H1 (cell line): ENCODE measurements around the gene MED12L. TPM values are rescaled to one million over a fixed set of nuclear protein-coding genes. Genes with fewer than 3 reads are reported as not detected.

Experiments used
- CTCF ChIA-PET: fragments of 300-600 bp; sonication (Branson Sonifier 250); formaldehyde crosslinking; loops from one replicate; lab custom pipeline; 2021; ENCODE audit not compliant: partially characterized antibody; lab: Charles Lee
- POLR2A ChIA-PET: fragments of 300-600 bp; sonication (Branson Sonifier 250); formaldehyde crosslinking; loops from one replicate; lab custom pipeline; 2021; ENCODE audit warnings: inconsistent platforms; ENCODE audit not compliant: partially characterized antibody; lab: Charles Lee
- DNase-seq, 2 experiments: peaks; one replicate each; pipeline versions ENCODE4 v3.0.0 to v3.0.0-alpha.2; 2010 to 2022; ENCODE audit warnings: low spot score in 2 of 2, low read depth in 1 of 2, mixed read lengths in 1 of 2
- FAIRE-seq: peaks from 2 replicates; lab custom pipeline; 2011; peaks lifted over from hg19 to GRCh38; lab: Jason Lieb, UNC
- H2AFZ ChIP-seq: 2 replicates; pipeline ENCODE4 v1.8.1; 2012; ENCODE audit warnings: low read length, inconsistent platforms
- H2AK5ac ChIP-seq: 2 replicates; pipeline ENCODE4 v1.6.1; 2013; ENCODE audit warnings: low read depth, low read length
- H2BK120ac ChIP-seq: replicated peaks from 2 replicates; pipeline ENCODE3; 2013; ENCODE audit warnings: low read depth, low read length, inconsistent platforms
- H2BK12ac ChIP-seq: 2 replicates; pipeline ENCODE4 v1.6.1; 2013; ENCODE audit warnings: low read depth, low read length
- H2BK15ac ChIP-seq: 2 replicates; pipeline ENCODE4 v1.6.1; 2013; ENCODE audit warnings: low read length
- H2BK20ac ChIP-seq: 2 replicates; pipeline ENCODE4 v1.6.1; 2013; ENCODE audit warnings: low read length
- H2BK5ac ChIP-seq: 2 replicates; pipeline ENCODE4 v1.6.1; 2013; ENCODE audit warnings: low read depth, low read length
- H3K14ac ChIP-seq: 2 replicates; pipeline ENCODE4 v1.6.1; 2013; ENCODE audit warnings: inconsistent platforms; ENCODE audit not compliant: insufficient read length
- H3K18ac ChIP-seq: 2 replicates; pipeline ENCODE4 v1.6.1; 2013; ENCODE audit warnings: low read length; ENCODE audit errors: extremely low read depth
- H3K23ac ChIP-seq: 2 replicates; pipeline ENCODE4 v1.6.1; 2013; ENCODE audit warnings: inconsistent platforms; ENCODE audit not compliant: insufficient read length
- H3K23me2 ChIP-seq: 2 replicates; pipeline ENCODE4 v1.6.1; 2013; ENCODE audit warnings: low read depth, low read length
- H3K27ac ChIP-seq: 2 replicates; pipeline ENCODE4 v1.6.1; 2011; ENCODE audit warnings: low read depth, low read length, inconsistent platforms
- H3K27me3 ChIP-seq, 4 experiments: replicated peaks in 1 of 4; 1 replicate in 1 of 4; 2 replicates in 3 of 4; pipeline versions ENCODE4 v1.6.1 to v1.8.1; 2011 to 2013; ENCODE audit warnings: low read length in 3 of 4, mild to moderate bottlenecking in 3 of 4, inconsistent platforms in 2 of 4, mixed read lengths in 2 of 4, moderate library complexity in 1 of 4; ENCODE audit not compliant: control insufficient read depth in 3 of 4, insufficient read depth in 3 of 4; ENCODE audit errors: extremely low read depth in 1 of 4
- H3K36me3 ChIP-seq, 4 experiments: 2 replicates each; pipeline versions ENCODE4 v1.6.1 to v1.8.1; 2011 to 2013; ENCODE audit warnings: mild to moderate bottlenecking in 4 of 4, low read length in 3 of 4, moderate library complexity in 2 of 4, control low read depth in 1 of 4, inconsistent platforms in 1 of 4; ENCODE audit not compliant: insufficient read depth in 4 of 4, control insufficient read depth in 2 of 4
- H3K4ac ChIP-seq: replicated peaks from 2 replicates; pipeline ENCODE3; 2013; ENCODE audit warnings: low read length, low read depth, mixed read lengths, inconsistent platforms; ENCODE audit not compliant: insufficient read length
- H3K4me1 ChIP-seq, 4 experiments: replicated peaks in 1 of 4; 1 replicate in 1 of 4; 2 replicates in 3 of 4; pipeline versions ENCODE4 v1.6.1 to v1.8.1; 2011 to 2013; ENCODE audit warnings: low read length in 3 of 4, inconsistent platforms in 2 of 4, mixed read lengths in 1 of 4; ENCODE audit not compliant: insufficient read depth in 4 of 4, control insufficient read depth in 3 of 4
- H3K4me2 ChIP-seq, 2 experiments: 2 replicates each; pipeline versions ENCODE4 v1.6.1 to v1.8.1; 2011 to 2013; ENCODE audit warnings: low read depth in 2 of 2, low read length in 2 of 2, control low read depth in 1 of 2, inconsistent platforms in 1 of 2, mild to moderate bottlenecking in 1 of 2; ENCODE audit not compliant: insufficient read depth in 1 of 2
- H3K4me3 ChIP-seq, 4 experiments: fragments of 200-600, 300-600 bp in 1 of 4; sonication (generic), shearing (Covaris generic), sonication (Bioruptor Twin) in 1 of 4; 2 replicates each; pipeline versions ENCODE4 v1.5.1 to v1.8.1; 2011 to 2016; ENCODE audit warnings: low read length in 4 of 4, low read depth in 3 of 4, control low read depth in 2 of 4, inconsistent platforms in 2 of 4, mild to moderate bottlenecking in 2 of 4, mixed read lengths in 1 of 4, moderate library complexity in 1 of 4; ENCODE audit not compliant: insufficient read depth in 2 of 4; ENCODE audit errors: extremely low read depth in 1 of 4
- H3K56ac ChIP-seq: replicated peaks from 2 replicates; pipeline ENCODE3; 2013; ENCODE audit warnings: low read depth, mild to moderate bottlenecking, mixed read lengths, low read length, inconsistent platforms; ENCODE audit not compliant: insufficient read length
- H3K79me1 ChIP-seq: 2 replicates; pipeline ENCODE4 v1.6.1; 2013; ENCODE audit warnings: low read depth, low read length, control low read depth
- H3K79me2 ChIP-seq, 2 experiments: 2 replicates each; pipeline versions ENCODE4 v1.6.1 to v1.8.1; 2012 to 2013; ENCODE audit warnings: low read length in 2 of 2, mild to moderate bottlenecking in 2 of 2, inconsistent platforms in 1 of 2; ENCODE audit not compliant: insufficient read depth in 2 of 2, control insufficient read depth in 1 of 2
- H3K9ac ChIP-seq, 4 experiments: replicated peaks in 1 of 4; 1 replicate in 1 of 4; 2 replicates in 3 of 4; pipeline versions ENCODE4 v1.6.1 to v1.8.1; 2011 to 2013; ENCODE audit warnings: low read depth in 3 of 4, low read length in 3 of 4, control low read depth in 2 of 4, mild to moderate bottlenecking in 2 of 4, moderate library complexity in 2 of 4, inconsistent platforms in 1 of 4; ENCODE audit errors: extremely low read depth in 1 of 4
- H3K9me3 ChIP-seq, 2 experiments: 2 replicates each; pipeline versions ENCODE4 v1.6.1 to v1.8.1; 2012 to 2013; ENCODE audit warnings: mild to moderate bottlenecking in 2 of 2, moderate library complexity in 2 of 2, control low read depth in 1 of 2, inconsistent platforms in 1 of 2, low read depth in 1 of 2, low read length in 1 of 2, mixed read lengths in 1 of 2; ENCODE audit not compliant: insufficient read depth in 2 of 2
- H4K20me1 ChIP-seq, 2 experiments: replicated peaks in 1 of 2; 2 replicates each; pipeline versions ENCODE3 to v1.8.1; 2011 to 2013; ENCODE audit warnings: inconsistent platforms in 2 of 2, low read length in 2 of 2, mild to moderate bottlenecking in 1 of 2; ENCODE audit not compliant: insufficient read depth in 2 of 2, control insufficient read depth in 1 of 2
- H4K5ac ChIP-seq: 2 replicates; pipeline ENCODE4 v1.6.1; 2013; ENCODE audit warnings: low read length, low read depth, mixed read lengths, inconsistent platforms; ENCODE audit not compliant: insufficient read length
- H4K8ac ChIP-seq: 2 replicates; pipeline ENCODE4 v1.8.0; 2013; ENCODE audit warnings: mild to moderate bottlenecking, moderate library complexity, low read length, inconsistent platforms; ENCODE audit not compliant: insufficient read depth; ENCODE audit errors: extremely low read depth
- H4K91ac ChIP-seq: replicated peaks from 2 replicates; pipeline ENCODE3; 2013; ENCODE audit warnings: low read length, mixed read lengths, inconsistent platforms; ENCODE audit not compliant: insufficient read length
- CBX8 ChIP-seq: fragments of 300-800, 300-1000 bp; sonication (generic); IDR thresholded peaks from 2 replicates; pipeline ENCODE4 v1.7.1; 2016; ENCODE audit warnings: low read depth, low read length, borderline replicate concordance
- CTBP2 ChIP-seq: IDR thresholded peaks from 2 replicates; pipeline ENCODE4 v1.7.0; 2011; ENCODE audit warnings: borderline replicate concordance, mild to moderate bottlenecking, moderate library complexity, mixed read lengths, low read length; ENCODE audit not compliant: insufficient read depth, insufficient read length
- HDAC2 ChIP-seq, 2 experiments: fragments of 300-600 bp in 1 of 2; sonication (generic) in 1 of 2; IDR thresholded peaks; 2 replicates each; pipeline ENCODE4 v1.6.1; 2011 to 2012; ENCODE audit warnings: low read depth in 2 of 2, low read length in 2 of 2, mild to moderate bottlenecking in 2 of 2, moderate library complexity in 2 of 2, borderline replicate concordance in 1 of 2, inconsistent platforms in 1 of 2
- HDAC6 ChIP-seq: IDR thresholded peaks from one replicate; pipeline ENCODE4 v1.7.1; 2012; ENCODE audit warnings: low read depth, mild to moderate bottlenecking, inconsistent platforms, low read length, moderate library complexity
- MAFK ChIP-seq: IDR thresholded peaks from 2 replicates; pipeline ENCODE4 v1.6.1; 2012; ENCODE audit warnings: low read depth, mild to moderate bottlenecking, improper control_type of control experiment, low read length
- PHF8 ChIP-seq: fragments of 200-600 bp; sonication (generic); conservative IDR thresholded peaks from 2 replicates; pipeline ENCODE4 v1.7.1; 2012; ENCODE audit warnings: low read depth, mild to moderate bottlenecking, inconsistent platforms, low read length, moderate library complexity
- RBBP5 ChIP-seq: IDR thresholded peaks from 2 replicates; pipeline ENCODE4 v1.7.1; 2012; ENCODE audit warnings: low read depth, mild to moderate bottlenecking, inconsistent platforms, low read length, moderate library complexity, borderline replicate concordance
- WGBS, 2 experiments: shearing (Covaris generic) in 1 of 2; methylation state at CpG; one replicate each; pipeline versions ENCODE4 v1.1.6 to v1.1.7; 2013 to 2015; ENCODE audit warnings: low lambda C conversion rate in 2 of 2, mixed read lengths in 2 of 2, inconsistent platforms in 1 of 2, low coverage in 1 of 2, missing lambda C conversion rate in 1 of 2; ENCODE audit not compliant: insufficient replicate concordance in 2 of 2, insufficient coverage in 1 of 2, insufficient read length in 1 of 2; ENCODE audit errors: extremely low coverage in 1 of 2, missing lambda C conversion rate in 1 of 2; 5-methylcytosine and 5-hydroxymethylcytosine counted together
- polyA plus RNA-seq, 7 experiments: library from polyadenylated mRNA; depleted of rRNA in 3 of 7; stranded (reverse) in 5 of 7; unstranded in 2 of 7; fragments of >200 nt in 5 of 7; fragments of 200-250 nt in 2 of 7; gene quantifications; 1 replicate in 5 of 7; 2 replicates in 1 of 7; 4 replicates in 1 of 7; pipeline versions ENCODE4 v1.2.1 to v1.2.3, GENCODE V29; 2011 to 2013; ENCODE audit warnings: missing spikeins in 2 of 7, mixed read lengths in 2 of 7
- total RNA-seq: library from RNA; stranded (reverse); fragmentation: NEBNext Ultra II Directional; extraction: Animal tissue kit (Norgen Biotek cat#: 25700); gene quantifications from 2 replicates; pipeline ENCODE4 v1.2.1, GENCODE V29; 2021

MED12L gene
- total and polyA plus RNA-seq, 2 of the 8 experiments (the other 6 are each of a cell fraction or from before 2014, with no cell fraction given), result 3.6 to 26.2 TPM

DNA sequence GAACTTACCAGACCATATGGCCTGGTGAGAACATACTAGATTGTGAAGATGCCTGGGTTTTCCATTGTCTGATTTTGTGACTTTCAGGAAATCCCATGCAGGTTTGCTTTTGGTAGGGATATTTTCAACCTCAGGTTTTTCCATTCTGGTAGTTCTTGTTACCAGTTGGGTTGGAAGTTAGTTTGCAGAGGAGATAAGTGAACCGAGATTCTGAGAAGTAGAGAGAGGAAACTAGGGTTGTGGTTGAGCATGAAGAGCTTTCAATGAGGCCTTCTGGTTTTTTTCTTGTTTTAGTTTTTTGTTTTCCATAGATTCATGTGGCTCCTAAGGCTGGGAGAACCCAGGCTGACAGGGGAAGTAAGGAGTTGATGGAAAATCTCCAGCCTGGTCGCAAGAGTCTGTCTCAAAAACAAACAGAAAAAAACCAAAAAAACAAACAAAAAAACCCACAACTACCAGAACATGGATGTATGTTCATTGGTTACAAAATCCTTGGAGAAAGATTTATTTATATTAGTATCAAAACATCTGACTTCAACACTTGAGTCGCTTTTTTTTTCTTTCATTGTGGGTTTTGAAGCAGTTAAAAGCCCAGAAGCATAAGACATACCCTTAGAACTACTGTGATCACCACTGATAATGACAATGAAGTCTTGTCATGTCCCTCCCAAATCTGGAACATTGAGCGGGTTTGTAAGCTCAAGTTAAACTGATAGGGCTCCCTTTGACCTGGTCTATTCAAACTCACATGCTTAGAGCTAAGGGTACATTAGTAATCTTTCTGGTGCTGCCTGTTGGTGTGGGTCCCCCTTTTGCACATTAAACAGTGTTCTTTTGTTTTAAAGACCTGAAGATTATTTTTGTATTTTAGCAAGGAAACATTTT, 114.3 kb downstream of the MED12L start:
- Histone ChIP-seq H2BK20ac (no peak overlapping the region), H3K23me2 (no peaks in the 10 kb centered on the region), H4K91ac (no peak overlapping the region), H2BK15ac (no peak overlapping the region), H3K36me3 (no peaks in the 10 kb centered on the region), H3K27ac (no peak overlapping the region), H3K14ac (no peak overlapping the region), H3K18ac (no peak overlapping the region), H4K5ac (no peak overlapping the region), H3K79me2 (no peaks in the 10 kb centered on the region), H3K9me3 (no peaks in the 10 kb centered on the region), H3K23ac (no peak overlapping the region), H2AFZ (no peak overlapping the region), H3K79me1 (no peaks in the 10 kb centered on the region), H3K9ac (no peak overlapping the region), H2AK5ac (no peak overlapping the region), H4K20me1 (no peaks in the 10 kb centered on the region), H4K8ac (no peak overlapping the region), H2BK5ac (no peak overlapping the region), H3K4me1 (no peaks in the 10 kb centered on the region), H3K4ac (no peak overlapping the region), H3K56ac (no peak overlapping the region), H2BK120ac (no peak overlapping the region), H3K4me2 (no peak overlapping the region), H2BK12ac (no peak overlapping the region), H3K27me3 (no peaks in the 10 kb centered on the region), H3K4me3 (no peak overlapping the region)
- CTCF ChIA-PET, result interaction anchor here (1.0 to 1.3 kb wide), 2 partner anchors 13 to 28 kb away, joined by 4 read pairs; no protein-coding TSS in a partner anchor
- 69% methylated on average over 4 of the region's 4 CpGs; no CpG with 5 or more reads in 1 of the 2 experiments for WGBS, 2 experiments
- TF ChIP-seq HDAC6, result no peak
- no peak for TF ChIP-seq CTBP2
- no peak for TF ChIP-seq CBX8
- TF ChIP-seq HDAC2 (IDR thresholded peaks at IDR 0.05; ENCODE audit: borderline replicate concordance in 1 of 2, low read depth in 2 of 2, low read length in 2 of 2), result no peak
- no peak for TF ChIP-seq PHF8
- TF ChIP-seq MAFK, result no peak
- no peak for TF ChIP-seq RBBP5
- FAIRE-seq, result no peak
- POLR2A ChIA-PET, result no interaction called here
- DNase-seq, result no peak
